NCI-H460 (cell line): ENCODE measurements around the gene CBX6. TPM values are rescaled to one million over a fixed set of nuclear protein-coding genes. Genes with fewer than 3 reads are reported as not detected.
"Not testable (repeated sequence)": the region's sequence is repeated elsewhere in the genome, so short reads cannot be mapped to it uniquely, and the experiment has no call there.

Source experiments
- DNase-seq: peaks from one replicate; pipeline ENCODE4 v3.0.0-alpha.2; 2016; ENCODE audit warnings: low read depth; ENCODE audit errors: extremely low read depth
- polyA plus RNA-seq: library from polyadenylated mRNA; depleted of rRNA; stranded (reverse); fragments of >200 nt; gene quantifications from 2 replicates; pipeline ENCODE4 v1.2.3, GENCODE V29; 2014; cell fraction: nucleus; rRNA removed
- total RNA-seq: library from RNA; depleted of rRNA; stranded (reverse); fragments of >200 nt; shearing (Covaris generic); gene quantifications from 2 replicates; pipeline ENCODE4 v1.2.3, GENCODE V29; 2014; rRNA removed

The CBX6 gene
- total RNA-seq, result 29.3 and 31.8 TPM in 2 replicates
- 27.1 and 29.3 TPM in 2 replicates for polyA plus RNA-seq

DNA sequence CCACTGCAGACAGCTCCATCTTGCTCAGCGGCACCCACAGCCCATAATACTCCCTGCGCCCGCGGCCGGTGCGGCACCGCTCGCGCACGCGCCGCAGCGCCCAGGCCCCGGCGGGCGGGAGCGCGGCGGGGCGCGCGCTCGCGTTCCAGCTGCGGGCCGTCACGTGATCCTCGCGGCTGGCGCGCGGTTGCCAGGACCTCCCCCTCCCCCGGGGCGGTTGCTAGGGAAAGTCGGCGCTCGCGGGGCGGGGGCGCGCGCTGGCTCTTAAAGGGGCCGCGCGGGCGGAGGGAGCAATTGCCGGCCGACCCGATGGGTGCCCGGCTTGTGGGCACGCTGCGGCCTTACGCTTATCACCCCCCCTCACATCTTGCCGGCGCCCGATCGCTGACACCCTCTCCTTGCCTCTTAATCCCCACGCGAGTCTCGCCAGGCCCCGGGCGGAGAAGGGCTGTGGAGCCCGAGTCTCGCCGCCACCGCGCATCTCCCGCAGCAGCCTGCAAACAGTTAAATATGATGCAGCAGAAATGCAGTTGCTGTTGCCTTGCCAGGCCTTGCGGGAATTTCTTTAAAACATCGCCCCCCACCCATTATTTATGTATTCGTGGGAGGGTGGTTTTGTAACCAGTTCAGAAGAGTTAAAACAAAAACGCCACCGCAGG, at the start of gene CBX6:
Gene CBX6, minus strand, starts transcription at position 45 of the 659 bp plus-strand sequence. Its CDS starts 26 bp downstream, at position 19.
- peak; percentile 63 for DNase-seq

DNA sequence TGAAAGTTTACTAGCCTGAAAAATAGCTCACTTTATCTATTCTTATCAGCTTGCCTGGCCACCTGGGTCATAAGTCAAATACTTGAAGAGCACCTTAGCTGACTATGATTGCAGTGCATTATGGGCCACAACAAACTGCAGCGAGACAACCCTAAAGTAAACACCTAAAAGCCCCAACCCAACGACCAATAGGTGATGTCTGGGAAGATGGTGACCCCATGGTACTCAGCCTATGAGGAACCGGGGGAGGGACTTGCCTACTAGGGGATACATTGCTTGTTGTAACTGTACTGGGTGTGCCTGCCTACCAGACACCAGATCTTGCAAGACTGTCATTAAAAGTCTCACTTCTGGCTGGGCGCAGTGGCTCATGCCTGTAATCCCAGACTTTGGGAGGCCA, 49.8 kb upstream of the CBX6 start:
- DNase-seq, result no peak

DNA sequence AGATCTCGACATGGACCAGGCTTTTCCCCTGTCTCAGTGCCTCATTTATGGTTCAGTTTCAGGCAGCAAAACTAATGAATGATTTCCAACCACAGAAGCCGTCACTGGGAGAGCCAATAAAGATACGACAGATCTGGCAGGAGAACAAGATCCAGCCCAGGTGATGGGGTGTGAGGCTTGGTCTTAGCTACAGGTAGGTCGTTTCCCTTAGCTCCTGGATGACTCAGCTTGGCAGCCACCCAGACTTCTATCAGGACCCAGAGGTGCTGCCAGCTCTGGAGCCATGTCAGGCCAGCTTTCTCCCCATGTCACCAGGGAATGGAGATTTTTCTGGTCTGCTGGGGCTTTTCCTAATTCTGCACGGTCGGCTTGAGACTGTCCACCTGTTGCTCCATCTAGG, 49.1 kb upstream of the CBX6 start:
- DNase-seq, result no peak

DNA sequence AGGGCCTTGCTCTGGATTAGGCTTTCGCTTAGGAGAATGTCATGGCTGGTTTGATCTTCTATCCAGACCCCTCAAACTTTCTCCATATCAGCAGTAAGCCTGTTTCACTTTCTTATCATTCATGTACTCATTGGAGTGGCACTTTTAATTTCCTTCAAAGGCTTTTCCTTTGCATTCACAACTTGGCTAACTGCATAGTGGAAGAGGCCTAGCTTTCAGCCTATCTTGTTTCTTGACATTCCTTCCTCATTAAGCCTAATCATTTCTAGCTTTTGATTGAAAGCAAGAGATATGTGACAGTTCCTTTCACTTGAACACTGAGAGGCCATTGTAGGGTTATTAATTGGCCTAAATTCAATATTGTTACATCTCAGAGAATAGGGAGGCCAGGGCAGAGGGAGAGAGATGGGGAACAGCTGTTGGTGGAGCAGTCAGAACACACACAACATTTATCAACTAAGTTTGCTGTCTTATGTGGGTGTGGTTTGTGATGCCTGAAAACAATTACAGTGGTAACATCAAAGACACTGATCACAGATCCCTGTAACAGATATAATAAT, 47.7 kb upstream of the CBX6 start:
- DNase-seq, result no peak

DNA sequence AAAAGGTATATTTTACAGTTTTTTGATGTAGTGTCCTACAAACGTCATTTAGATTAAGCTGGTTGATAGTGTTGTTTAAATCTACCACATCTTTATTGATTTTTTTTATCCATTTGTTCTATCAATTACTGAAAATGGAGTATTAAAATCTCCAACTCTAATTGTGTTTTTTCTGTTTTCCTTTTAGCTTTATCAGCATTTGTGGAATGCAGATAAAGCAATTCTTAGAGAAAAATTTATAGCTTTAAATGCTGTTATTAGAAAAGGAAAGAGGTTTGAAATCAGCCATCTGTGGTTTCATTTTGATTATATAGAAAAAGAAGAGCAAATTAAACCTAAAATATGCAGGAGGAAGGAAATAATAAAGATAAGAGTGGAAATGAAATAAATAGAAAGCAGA, 39.4 kb upstream of the CBX6 start:
- no peak for DNase-seq

DNA sequence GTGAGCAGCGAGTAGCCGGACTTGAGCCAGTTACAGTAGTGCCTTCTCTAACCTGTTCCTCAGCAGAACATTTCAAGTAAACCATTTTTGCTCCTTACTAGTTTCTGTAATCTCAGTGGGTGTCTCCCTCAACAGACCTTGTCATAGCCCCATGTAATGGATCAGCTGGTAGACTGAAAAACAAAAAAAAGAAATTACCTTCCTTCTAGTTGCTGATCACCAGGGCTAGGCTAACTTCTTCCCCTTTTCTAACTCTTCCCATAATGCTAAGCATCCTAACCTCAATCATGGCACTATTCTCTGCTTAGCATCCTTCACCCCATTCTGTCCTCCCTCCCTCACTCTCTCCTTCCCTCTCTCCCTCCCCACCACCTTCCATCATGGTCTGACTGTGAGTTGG, 35.8 kb upstream of the CBX6 start:
- no peak for DNase-seq

DNA sequence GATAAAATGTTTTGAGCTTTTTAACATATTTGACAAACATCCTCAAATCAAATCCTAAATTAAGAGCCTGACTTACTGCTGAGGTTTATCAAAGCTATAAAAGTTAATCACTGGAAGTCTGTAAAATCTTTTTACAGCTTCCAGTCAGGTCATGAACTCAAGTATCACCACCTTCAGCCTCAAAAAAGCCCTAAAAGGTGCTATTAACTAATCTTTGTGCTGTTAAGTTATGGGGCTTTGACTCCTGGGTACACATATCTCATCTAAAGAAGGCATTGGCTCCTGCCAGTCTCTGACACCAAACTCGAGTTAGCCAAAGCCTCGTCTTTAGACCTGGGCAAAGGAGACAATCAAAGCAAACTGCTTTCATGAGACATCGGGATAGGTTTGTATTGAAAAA, 34.0 kb upstream of the CBX6 start:
- no peak for DNase-seq

DNA sequence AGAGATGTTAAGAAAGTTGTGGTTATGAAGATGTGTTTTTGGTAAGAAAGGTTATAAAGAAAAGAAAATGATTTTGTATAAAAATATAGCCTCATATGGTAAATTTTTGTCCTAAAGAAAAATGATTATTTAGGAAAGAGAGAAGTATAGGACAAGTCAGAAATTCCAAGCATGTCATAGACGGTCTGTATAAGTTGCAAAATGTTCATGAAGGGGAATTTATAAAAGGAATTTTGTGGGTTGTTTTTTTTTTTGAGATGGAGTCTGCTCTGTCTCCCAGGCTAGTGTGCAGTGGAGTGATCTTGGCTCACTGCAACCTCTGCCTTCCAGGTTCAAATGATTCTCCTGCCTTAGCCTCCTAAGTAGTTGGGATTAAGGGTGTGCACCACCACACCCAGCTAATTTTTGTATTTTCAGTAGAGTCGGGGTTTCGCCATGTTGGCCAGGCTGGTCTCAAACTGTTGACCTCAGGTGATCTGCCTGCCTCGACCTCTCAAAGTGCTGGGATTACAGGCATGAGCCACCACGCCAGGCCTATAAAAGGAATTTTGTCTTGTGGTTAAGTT, 32.1 kb upstream of the CBX6 start:
- not testable (repeated sequence) for DNase-seq

DNA sequence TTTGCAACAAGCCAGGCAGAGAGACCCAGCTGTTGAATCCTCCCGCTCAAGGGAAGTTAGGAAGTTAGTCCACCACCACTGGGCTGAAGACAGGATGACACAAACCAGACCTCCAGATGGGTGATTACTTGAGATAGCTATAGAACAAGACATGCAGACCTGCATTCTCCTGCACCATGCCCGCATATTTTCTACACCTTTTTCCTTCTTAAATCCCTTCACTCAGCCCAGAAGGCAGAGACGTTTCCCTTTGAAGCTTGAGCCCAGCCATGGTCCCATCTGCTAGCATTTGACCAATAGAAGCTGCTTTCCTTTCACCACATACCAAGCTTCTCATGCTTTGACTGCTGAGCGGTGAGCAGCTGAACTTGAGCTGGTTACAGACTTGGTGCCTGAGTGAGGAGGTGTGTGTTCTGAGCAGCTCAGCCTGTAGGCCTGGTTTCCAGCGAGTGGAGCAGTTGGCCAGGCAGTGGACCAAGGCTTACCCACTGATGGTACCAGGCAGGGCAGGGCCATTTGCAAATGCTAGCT, 29.2 kb upstream of the CBX6 start:
- no peak for DNase-seq

DNA sequence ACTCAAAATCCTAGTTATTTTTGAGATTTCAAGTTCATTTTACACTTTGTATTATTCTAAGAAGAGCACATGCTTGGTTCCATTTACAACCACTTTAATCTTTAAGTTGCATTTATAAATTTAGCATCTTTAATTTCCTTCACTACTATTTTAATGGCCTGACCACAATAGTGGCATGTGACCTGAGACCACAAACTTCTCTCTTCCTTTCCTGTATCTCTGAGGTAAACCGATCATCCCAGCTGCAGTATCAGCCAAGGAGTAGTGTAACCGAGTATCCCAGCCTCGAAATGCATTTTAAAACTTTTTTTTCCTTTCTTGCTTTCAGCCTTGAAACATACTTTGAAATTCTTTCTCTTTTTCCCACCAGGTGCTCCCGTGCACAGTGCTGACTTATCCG, 28.7 kb upstream of the CBX6 start:
- no peak for DNase-seq

DNA sequence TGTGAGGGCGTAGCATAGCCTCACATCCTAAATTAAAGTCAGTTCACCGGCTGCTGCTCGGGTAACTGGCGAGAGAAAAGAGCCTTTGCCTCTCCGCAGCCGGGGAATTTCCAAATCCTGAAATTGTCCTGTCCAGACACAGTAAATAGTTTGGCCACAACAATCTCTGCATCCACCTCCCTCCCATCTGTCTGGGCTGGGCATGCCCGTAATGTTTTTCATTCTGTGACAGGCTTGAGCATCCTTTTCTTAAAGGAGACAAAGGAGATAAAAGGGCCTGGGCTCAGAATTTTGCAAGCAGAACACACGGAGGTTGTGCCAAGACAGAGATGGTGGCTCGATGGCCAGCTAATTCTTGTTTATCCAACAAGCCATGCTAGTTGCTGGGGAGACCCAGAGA, 19.2 kb upstream of the CBX6 start:
- DNase-seq, result no peak

DNA sequence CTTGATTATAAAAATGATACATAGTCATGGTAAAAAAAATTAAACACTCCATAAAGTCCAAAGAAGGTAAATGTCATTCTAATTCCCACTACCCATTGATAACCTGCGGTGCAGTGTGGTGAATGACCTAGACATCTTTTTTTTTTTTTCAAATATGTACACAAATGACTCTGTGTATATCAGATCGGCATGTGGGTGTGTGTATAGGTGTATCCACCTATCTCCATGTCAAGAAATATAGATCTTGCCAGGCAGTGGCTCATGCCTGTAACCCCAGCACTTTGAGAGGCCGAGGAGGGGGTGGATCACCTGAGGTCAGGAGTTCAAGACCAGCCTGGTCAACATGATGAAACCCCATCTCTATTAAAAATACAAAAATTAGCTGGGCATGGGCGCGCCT, 18.4 kb upstream of the CBX6 start:
- DNase-seq, result no peak

DNA sequence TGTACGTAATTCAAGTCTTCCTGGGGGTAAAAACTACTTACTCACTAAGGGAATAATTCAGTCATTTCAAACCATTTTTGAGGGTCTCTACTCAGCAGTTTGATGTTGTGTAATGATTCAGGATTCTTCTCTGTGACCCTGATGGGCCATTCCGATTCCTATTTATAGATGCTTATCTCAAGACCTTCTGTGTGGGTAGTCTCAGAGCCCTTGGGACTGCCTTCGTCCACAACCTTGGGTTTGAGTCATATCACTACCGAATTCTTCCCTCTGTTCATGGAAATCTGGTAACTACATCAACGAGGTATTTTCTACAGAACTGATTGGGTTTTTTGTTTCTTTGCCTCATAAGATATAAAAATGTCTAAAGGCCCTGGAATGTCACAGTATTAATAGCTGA, 14.3 kb upstream of the CBX6 start:
- no peak for DNase-seq

DNA sequence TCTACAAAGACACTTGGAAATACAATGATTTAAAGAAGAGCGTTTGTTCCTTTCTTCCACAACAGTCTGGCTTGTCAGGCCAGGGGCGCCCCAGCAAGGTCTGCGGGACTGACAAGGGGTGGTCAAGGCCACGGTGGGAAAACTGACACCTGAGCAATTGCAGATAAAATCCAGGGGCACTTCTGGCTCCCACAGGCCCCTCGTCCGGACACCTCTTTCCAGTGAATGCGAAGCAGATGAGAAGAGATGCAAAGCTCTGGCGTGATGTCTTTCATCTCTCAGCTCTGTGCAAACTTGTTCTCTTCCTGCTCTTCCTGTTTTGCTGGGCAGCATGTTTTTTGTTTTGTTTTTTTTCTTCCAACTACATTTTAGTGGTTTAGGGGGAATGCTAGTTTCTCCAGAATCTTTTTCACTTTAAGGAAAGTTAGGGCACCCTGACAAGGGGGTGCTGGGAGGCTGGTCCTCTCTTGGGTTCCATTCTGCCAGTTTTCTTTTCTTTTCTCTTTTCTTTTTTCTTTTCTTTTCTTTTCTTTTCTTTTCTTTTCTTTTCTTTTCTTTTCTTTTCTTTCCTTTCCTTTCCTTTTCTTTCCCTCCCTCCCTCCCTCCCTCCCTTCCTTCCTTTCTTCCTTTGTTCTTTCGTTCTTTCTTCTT, 11.1 kb upstream of the CBX6 start:
- DNase-seq, result no peak

DNA sequence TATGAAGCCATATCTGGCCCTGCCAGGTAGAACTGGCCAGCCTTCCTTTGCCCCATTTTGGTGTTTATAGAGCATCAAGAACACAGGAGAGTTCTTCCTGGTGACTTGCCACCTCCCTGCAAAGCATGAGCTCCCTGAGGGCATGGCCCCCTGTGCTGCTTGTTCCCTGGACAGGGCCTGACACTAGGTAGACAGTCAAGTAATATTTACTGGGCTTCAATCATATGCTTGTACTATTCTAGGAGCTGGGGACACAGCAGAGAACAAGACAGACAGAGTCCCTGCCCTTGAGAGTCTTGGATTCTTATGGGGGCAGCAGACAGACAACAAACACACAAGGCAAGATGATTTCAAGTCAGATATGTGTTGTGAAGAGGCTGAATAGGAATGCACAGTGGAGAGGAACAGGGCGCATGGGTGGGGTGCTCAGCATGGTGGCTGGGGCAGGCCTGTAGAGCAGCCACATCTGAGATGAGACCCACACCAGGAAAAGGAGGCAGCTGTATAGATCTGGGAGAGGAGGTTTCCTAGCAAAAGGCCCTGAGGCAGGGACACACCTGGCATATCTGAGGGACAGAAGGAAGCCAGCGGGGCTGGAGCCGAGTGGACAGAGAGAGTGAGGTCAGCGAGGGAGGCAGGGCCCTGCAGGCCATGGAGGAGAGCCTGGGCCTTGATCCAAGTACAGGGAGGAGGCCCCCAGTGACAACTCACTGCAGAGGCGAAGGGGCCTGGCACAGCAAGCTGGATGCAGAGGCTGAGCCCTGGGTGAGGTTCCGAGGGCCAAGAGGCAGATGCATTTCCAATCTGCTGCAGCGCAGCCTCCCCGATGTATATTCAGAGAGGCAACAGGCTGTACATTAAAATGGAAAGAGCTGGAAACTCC, 10.2 kb upstream of the CBX6 start:
- DNase-seq, result no peak

DNA sequence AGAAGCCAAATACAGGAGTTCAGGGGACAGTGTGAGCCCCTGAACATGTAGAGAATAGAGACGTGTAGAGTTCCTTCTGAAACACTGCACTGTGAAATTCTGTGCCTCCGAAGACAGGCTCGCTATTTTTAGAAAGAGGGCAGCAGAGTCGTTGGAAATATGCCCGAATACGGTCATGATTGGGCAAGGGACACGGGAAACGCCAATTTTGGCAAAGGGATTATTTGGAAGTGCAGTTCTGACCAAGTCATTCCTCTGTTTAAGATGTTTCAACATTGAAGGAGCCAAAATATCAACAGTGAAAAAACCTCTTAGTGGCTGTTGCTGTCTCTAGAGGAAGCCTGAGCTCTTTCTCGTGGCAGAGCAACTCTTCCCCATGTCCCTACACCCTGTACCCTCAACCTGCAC, 9.5 kb upstream of the CBX6 start:
- no peak for DNase-seq

DNA sequence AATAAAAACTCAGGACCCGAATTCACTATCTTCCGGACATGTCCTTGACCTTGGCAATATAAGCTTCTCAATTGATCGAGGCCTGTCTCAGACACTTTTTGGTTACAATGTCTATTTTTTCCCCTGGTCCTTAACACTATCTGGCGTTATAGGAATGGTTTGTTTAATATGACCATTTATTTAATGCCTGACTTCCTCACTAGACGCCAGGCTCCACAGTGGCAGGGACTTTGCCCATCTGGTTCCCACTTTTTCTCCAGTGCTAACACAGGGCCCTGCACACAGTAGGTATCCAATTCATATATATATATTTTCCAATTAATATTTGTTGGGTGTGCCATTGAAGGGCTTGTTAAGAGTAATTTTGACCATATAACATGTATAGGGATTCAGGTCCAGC, 7.9 kb upstream of the CBX6 start:
- DNase-seq, result no peak

DNA sequence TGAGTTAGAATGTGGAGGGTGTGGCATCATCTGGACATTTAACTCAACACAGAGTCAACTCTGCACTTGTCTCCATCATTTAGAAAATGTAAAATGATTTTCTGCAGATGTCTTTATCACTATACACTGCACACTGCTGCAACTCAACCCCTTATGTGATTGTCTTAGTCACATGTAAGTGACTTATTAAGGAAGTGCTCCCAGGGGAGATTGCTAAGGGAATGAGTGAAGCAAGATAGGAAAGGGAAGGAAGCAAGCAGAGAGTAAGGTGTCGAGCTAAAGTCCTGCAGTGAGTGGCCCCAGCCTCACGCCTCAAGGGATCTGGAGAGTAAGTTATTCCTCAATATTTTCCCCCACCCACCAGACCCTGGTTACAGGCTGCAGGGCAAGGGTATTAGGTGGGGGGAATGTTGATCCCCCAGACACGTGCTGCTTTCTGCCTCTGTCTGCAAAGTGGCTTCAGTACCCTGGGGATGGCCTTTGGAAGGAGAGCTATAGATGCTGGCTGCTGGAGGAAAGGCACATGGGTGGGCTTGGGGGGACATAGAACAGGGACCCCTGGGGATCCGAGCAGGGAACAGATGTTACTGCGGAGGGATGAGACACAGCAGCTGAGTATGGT, 7.2 kb upstream of the CBX6 start:
- DNase-seq, result no peak

DNA sequence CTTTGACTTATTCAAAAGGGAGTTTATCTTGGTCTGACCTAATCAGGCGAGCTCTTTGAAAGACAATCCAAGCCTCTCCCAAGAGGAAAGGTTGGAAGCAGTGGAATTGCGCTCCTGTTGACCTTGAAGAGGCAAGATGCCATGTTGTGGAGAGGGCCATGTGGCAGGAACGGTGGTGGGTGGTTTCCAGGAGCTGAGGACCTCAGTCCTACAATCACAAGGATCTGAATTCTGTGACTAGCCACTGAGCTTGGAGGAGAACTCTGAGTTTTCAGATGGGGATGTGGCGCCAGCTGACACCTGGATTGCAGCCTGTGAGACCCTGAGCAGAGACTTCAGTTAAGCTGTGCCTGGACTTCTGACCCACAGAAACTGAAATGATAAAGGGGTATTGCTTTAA, 6.0 kb upstream of the CBX6 start:
- DNase-seq, result no peak

DNA sequence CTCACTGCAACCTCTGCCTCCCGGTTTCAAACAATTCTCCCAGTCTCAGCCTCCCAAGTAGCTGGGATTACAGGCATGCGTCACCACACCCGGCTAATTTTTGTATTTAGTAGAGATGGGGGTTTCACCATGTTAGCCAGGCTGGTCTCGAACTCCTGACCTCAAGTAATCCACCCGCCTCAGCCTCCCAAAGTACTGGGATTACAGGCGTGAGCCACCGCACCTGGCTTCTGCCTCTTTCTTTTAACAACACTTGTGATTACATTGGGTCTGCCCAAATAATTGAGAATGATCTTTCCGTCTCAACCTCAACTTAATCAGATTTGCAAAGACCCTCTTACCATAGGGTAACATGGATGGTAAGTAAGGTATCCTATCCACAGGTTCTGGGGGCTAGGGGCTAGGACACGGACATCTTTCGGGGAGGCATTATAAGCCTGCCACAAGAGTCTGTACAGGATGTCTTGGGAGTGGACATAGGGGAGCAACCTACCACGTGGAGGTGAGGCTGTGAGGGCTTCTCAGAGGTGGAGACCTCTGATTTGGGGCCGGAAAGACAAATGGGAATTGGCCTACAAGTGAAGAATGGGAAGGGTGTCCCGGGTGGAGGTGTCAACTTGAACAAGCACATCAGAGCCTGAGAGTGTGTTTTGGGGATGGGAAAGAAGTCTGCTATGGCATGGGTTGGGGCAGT, 2.7 kb upstream of the CBX6 start:
- no peak for DNase-seq
